Rectal smooth muscle tissue (tissue), 1 donor: Measurements from ENCODE around the gene PCDHB14.
"Not testable (repeated sequence)": the region's sequence is repeated elsewhere in the genome, so short reads cannot be mapped to it uniquely, and the experiment has no call there.

Source experiments
- H3K27ac ChIP-seq: one replicate; pipeline ENCODE4 v1.7.0; 2013; ENCODE audit warnings: low read depth, low read length, inconsistent platforms
- H3K27me3 ChIP-seq: one replicate; pipeline ENCODE4 v1.7.0; 2013; ENCODE audit warnings: low read length; ENCODE audit not compliant: control insufficient read depth, insufficient read depth
- H3K36me3 ChIP-seq: one replicate; pipeline ENCODE4 v1.7.0; 2013; ENCODE audit warnings: low read length; ENCODE audit not compliant: control insufficient read depth, insufficient read depth
- H3K4me1 ChIP-seq: one replicate; pipeline ENCODE4 v1.7.0; 2013; ENCODE audit warnings: low read length; ENCODE audit not compliant: control insufficient read depth, insufficient read depth
- H3K4me3 ChIP-seq: one replicate; pipeline ENCODE4 v1.7.0; 2013; ENCODE audit warnings: low read length
- H3K9ac ChIP-seq: one replicate; pipeline ENCODE4 v1.7.0; 2013; ENCODE audit warnings: low read length

PCDHB14 gene

GRCh38 chr5:141215504-141215903 is 7.6 kb upstream of the PCDHB14 start:
- H3K4me1 ChIP-seq, H3K36me3 ChIP-seq, H3K4me3 ChIP-seq, H3K27me3 ChIP-seq, H3K27ac ChIP-seq, H3K9ac ChIP-seq: not testable (repeated sequence)

DNA sequence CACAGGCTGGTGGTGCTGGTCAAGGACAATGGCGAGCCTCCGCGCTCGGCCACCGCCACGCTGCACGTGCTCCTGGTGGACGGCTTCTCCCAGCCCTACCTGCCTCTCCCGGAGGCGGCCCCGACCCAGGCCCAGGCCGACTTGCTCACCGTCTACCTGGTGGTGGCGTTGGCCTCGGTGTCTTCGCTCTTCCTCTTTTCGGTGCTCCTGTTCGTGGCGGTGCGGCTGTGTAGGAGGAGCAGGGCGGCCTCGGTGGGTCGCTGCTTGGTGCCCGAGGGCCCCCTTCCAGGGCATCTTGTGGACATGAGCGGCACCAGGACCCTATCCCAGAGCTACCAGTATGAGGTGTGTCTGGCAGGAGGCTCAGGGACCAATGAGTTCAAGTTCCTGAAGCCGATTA is 7.1 kb upstream of the PCDHB14 start:
- not testable (repeated sequence) for H3K27ac ChIP-seq, H3K4me1 ChIP-seq, H3K4me3 ChIP-seq, H3K27me3 ChIP-seq, H3K9ac ChIP-seq, H3K36me3 ChIP-seq

GRCh38 chr5:141224844-141225243 is 1.7 kb downstream of the PCDHB14 start:
- H3K27me3 ChIP-seq, H3K4me1 ChIP-seq, H3K36me3 ChIP-seq, H3K4me3 ChIP-seq, H3K27ac ChIP-seq, H3K9ac ChIP-seq: not testable (repeated sequence)

DNA sequence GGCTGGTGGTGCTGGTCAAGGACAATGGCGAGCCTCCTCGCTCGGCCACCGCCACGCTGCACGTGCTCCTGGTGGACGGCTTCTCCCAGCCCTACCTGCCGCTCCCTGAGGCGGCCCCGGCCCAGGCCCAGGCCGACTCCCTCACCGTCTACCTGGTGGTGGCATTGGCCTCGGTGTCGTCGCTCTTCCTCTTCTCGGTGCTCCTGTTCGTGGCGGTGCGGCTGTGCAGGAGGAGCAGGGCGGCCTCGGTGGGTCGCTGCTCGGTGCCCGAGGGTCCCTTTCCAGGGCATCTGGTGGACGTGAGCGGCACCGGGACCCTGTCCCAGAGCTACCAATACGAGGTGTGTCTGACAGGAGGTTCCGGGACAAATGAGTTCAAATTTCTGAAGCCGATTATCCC is 2.3 kb downstream of the PCDHB14 start:
- not testable (repeated sequence) for H3K4me3 ChIP-seq, H3K4me1 ChIP-seq, H3K27ac ChIP-seq, H3K9ac ChIP-seq, H3K36me3 ChIP-seq, H3K27me3 ChIP-seq

- Histone ChIP-seq H3K4me3 (peak overlapping the region; percentile 19), H3K27ac (no peak overlapping the region), H3K36me3 (no peaks in the 10 kb centered on the region), H3K9ac (no peak overlapping the region), H3K27me3 (no peaks in the 10 kb centered on the region), H3K4me1 (no peaks in the 10 kb centered on the region)
Observed at GRCh38 chr5:141234109-141234667, 11.0 kb downstream of the PCDHB14 start.

GRCh38 chr5:141235922-141236321 is 12.8 kb downstream of the PCDHB14 start:
- not testable (repeated sequence) for H3K9ac ChIP-seq, H3K36me3 ChIP-seq, H3K27me3 ChIP-seq, H3K4me3 ChIP-seq, H3K27ac ChIP-seq, H3K4me1 ChIP-seq

GRCh38 chr5:141236516-141237313 is 13.6 kb downstream of the PCDHB14 start:
- H3K36me3 ChIP-seq = no peaks in the 10 kb centered on the region
- H3K4me1 ChIP-seq = no peaks in the 10 kb centered on the region
- no peak overlapping the region for H3K9ac ChIP-seq
- H3K27me3 ChIP-seq = no peaks in the 10 kb centered on the region
- H3K27ac ChIP-seq = no peak overlapping the region
- no peak overlapping the region for H3K4me3 ChIP-seq

DNA sequence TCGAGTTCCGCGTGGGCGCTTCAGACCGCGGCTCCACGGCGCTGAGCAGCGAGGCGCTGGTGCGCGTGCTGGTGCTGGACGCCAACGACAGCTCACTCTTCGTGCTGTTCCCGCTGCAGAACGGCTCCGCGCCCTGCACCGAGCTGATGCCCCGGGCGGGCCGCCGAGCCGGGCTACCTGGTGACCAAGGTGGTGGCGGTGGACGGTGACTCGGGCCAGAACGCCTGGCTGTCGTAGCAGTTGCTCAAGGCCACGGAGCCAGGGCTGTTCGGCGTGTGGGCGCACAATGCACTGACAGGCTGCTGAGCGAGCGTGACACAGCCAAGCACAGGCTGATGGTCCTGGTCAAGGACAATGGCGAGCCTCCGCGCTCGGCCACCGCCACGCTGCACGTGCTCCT is 18.4 kb downstream of the PCDHB14 start:
- no peak overlapping the region for H3K9ac ChIP-seq
- H3K27ac ChIP-seq = no peak overlapping the region
- no peaks in the 10 kb centered on the region for H3K36me3 ChIP-seq
- no peak overlapping the region for H3K4me3 ChIP-seq
- no peaks in the 10 kb centered on the region for H3K4me1 ChIP-seq
- no peaks in the 10 kb centered on the region for H3K27me3 ChIP-seq

DNA sequence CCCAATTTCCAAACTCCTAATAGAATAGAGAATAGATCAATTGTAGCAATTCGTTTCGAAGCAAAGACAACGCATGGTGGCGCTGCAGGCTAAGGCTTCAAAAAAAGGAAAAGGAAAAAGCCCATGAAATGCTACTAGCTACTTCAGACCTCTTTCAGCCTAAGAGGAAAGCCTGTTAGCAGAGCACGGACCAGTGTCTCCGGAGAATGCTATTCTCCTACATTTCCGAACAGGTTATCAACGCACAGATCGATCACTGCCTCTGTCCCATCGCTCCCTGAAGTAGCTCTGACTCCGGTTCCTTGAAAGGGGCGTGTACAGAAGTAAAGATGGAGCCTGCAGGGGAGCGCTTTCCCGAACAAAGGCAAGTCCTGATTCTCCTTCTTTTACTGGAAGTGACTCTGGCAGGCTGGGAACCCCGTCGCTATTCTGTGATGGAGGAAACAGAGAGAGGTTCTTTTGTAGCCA is 22.1 kb downstream of the PCDHB14 start, which contains the start of gene PCDHB15:
Gene PCDHB15 (plus strand): TSS at position 146 of the 468 bp plus-strand sequence. CDS start 184 bp downstream, at position 330.
- no peaks in the 10 kb centered on the region for H3K27me3 ChIP-seq
- H3K4me3 ChIP-seq = peak within 1 kb of the TSS; percentile 42
- no peak within 1 kb of the TSS for H3K27ac ChIP-seq
- H3K36me3 ChIP-seq = no peaks in the 10 kb centered on the region
- no peak within 1 kb of the TSS for H3K9ac ChIP-seq
- H3K4me1 ChIP-seq = no peaks in the 10 kb centered on the region

DNA sequence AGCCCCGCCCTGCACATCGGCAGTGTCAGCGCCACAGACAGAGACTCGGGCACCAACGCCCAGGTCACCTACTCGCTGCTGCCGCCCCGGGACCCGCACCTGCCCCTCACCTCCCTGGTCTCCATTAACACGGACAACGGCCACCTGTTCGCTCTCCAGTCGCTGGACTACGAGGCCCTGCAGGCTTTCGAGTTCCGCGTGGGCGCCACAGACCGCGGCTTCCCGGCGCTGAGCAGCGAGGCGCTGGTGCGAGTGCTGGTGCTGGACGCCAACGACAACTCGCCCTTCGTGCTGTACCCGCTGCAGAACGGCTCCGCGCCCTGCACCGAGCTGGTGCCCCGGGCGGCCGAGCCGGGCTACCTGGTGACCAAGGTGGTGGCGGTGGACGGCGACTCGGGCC is 23.8 kb downstream of the PCDHB14 start:
- H3K9ac ChIP-seq, H3K36me3 ChIP-seq, H3K27ac ChIP-seq, H3K4me3 ChIP-seq, H3K27me3 ChIP-seq, H3K4me1 ChIP-seq: not testable (repeated sequence)

- not testable (repeated sequence) for H3K27ac ChIP-seq
Observed at GRCh38 chr5:141247434-141247833, 24.3 kb downstream of the PCDHB14 start.

DNA sequence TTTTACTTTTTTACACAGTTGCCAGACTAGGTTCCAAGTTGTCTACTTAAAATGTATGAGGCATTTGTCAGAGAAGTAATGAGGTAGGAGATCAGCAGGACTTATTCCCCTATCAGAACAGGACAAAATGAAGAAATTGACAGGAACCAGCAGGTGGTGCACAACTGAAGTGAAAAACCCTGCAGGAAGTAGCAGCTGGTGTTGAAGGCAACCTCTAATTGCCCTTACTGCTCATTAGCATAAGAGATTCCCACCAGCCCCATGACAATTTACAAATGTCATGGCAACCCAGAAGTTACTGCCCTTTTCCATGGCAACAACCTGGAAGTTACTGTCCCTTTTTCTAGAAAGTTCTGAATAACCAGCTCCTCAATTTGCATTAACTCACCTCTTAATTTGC is 27.4 kb downstream of the PCDHB14 start:
- Histone ChIP-seq H3K4me3 (no peak overlapping the region), H3K36me3 (no peaks in the 10 kb centered on the region), H3K9ac (no peak overlapping the region)

More at GRCh38 chr5:141247434-141247833, 24.3 kb downstream of the PCDHB14 start:
- not testable (repeated sequence) for H3K4me3 ChIP-seq, H3K9ac ChIP-seq, H3K36me3 ChIP-seq, H3K27me3 ChIP-seq, H3K4me1 ChIP-seq

GRCh38 chr5:141258464-141258863 is 35.3 kb downstream of the PCDHB14 start:
- H3K9ac ChIP-seq = no peak overlapping the region
- H3K27me3 ChIP-seq = no peaks in the 10 kb centered on the region
- no peak overlapping the region for H3K4me3 ChIP-seq
- H3K36me3 ChIP-seq = no peaks in the 10 kb centered on the region
- no peaks in the 10 kb centered on the region for H3K4me1 ChIP-seq
- no peak overlapping the region for H3K27ac ChIP-seq

More for the DNA sequence above, 27.4 kb downstream of the PCDHB14 start:
- no peaks in the 10 kb centered on the region for H3K4me1 ChIP-seq
- H3K27ac ChIP-seq = no peak overlapping the region
- no peaks in the 10 kb centered on the region for H3K27me3 ChIP-seq
